HT1080 (cell line): ENCODE results near the gene MKNK1. TPM values are rescaled to one million over a fixed set of nuclear protein-coding genes. Genes with fewer than 3 reads are reported as not detected.

Experiments
- total RNA-seq: library from RNA; depleted of rRNA; stranded (reverse); fragments of >200 nt; shearing (Covaris generic); gene quantifications from 2 replicates; pipeline ENCODE4 v1.2.3, GENCODE V29; 2014; rRNA removed

Gene MKNK1
- total RNA-seq, 1 experiment from 2014 or later: 16.9 TPM

Other genes with a start within 250 kb of the MKNK1 start
- gene FAAH, start 210.0 kb downstream of the MKNK1 start, total RNA-seq: 0.33 and 0.35 TPM in 2 replicates
- gene DMBX1, start 114.4 kb downstream of the MKNK1 start, total RNA-seq: not detected in 2 replicates
- gene KNCN, start 52.6 kb downstream of the MKNK1 start, total RNA-seq: not detected in 2 replicates
- 4.5 and 5.4 TPM in 2 replicates for gene MOB3C, start 12.5 kb upstream of the MKNK1 start, total RNA-seq
- 57.8 and 58.5 TPM in 2 replicates for gene ATPAF1, start 64.1 kb upstream of the MKNK1 start, total RNA-seq
- not detected in 2 replicates for gene TEX38, start 67.6 kb upstream of the MKNK1 start, total RNA-seq
- gene EFCAB14, start 114.8 kb upstream of the MKNK1 start, total RNA-seq: 28.8 and 30.6 TPM in 2 replicates
- not detected in 2 replicates for gene CYP4B1, start 194.8 kb upstream of the MKNK1 start, total RNA-seq